Mesenchymal stem cell (in vitro differentiated cells and primary cell): Measurements from ENCODE around the gene MICALL1.

ENCODE experiments used
- DNase-seq: peaks from one replicate; pipeline ENCODE4 v3.0.0-alpha.2; 2013
- H2AFZ ChIP-seq: one replicate; pipeline ENCODE4 v1.6.1; 2013; ENCODE audit warnings: low read depth, mild to moderate bottlenecking, control low read depth, inconsistent platforms, low read length, moderate library complexity
- H2AK5ac ChIP-seq: 2 replicates; pipeline ENCODE4 v1.6.1; 2013; ENCODE audit warnings: low read length, moderate library complexity, mild to moderate bottlenecking, inconsistent platforms; ENCODE audit not compliant: severe bottlenecking
- H2BK120ac ChIP-seq: one replicate; pipeline ENCODE4 v1.6.1; 2013; ENCODE audit warnings: low read depth, mild to moderate bottlenecking, inconsistent platforms, low read length, moderate library complexity
- H2BK12ac ChIP-seq, 2 experiments: one replicate each; pipeline ENCODE4 v1.6.1; 2013; ENCODE audit warnings: inconsistent platforms in 2 of 2, low read length in 2 of 2, mild to moderate bottlenecking in 2 of 2, moderate library complexity in 2 of 2, control low read depth in 1 of 2
- H2BK15ac ChIP-seq: one replicate; pipeline ENCODE4 v1.6.1; 2013; ENCODE audit warnings: mild to moderate bottlenecking, low read depth, inconsistent platforms; ENCODE audit not compliant: poor library complexity, severe bottlenecking
- H2BK5ac ChIP-seq: 2 replicates; pipeline ENCODE4 v1.6.1; 2013; ENCODE audit warnings: low read depth, mild to moderate bottlenecking, low read length, control low read depth, inconsistent platforms; ENCODE audit not compliant: poor library complexity, severe bottlenecking
- H3K14ac ChIP-seq, 2 experiments: one replicate each; pipeline ENCODE4 v1.6.1; 2013; ENCODE audit warnings: inconsistent platforms in 2 of 2, low read length in 2 of 2, control low read depth in 1 of 2, mild to moderate bottlenecking in 1 of 2, moderate library complexity in 1 of 2
- H3K18ac ChIP-seq, 2 experiments: one replicate each; pipeline ENCODE4 v1.6.1; 2013; ENCODE audit warnings: inconsistent platforms in 2 of 2, low read length in 2 of 2, control low read depth in 1 of 2, low read depth in 1 of 2, mild to moderate bottlenecking in 1 of 2
- H3K23ac ChIP-seq, 2 experiments: one replicate each; pipeline ENCODE4 v1.6.1; 2013; ENCODE audit warnings: inconsistent platforms in 2 of 2, low read length in 2 of 2, mild to moderate bottlenecking in 2 of 2, moderate library complexity in 2 of 2, control low read depth in 1 of 2
- H3K27ac ChIP-seq: 2 replicates; pipeline ENCODE4 v1.5.1; 2013; ENCODE audit warnings: mild to moderate bottlenecking, moderate library complexity, low read length, control low read depth, inconsistent platforms; ENCODE audit not compliant: poor library complexity, severe bottlenecking
- H3K27me3 ChIP-seq, 2 experiments: 2 replicates each; pipeline versions ENCODE4 v1.6.1 to v1.7.0; 2013; ENCODE audit warnings: low read length in 2 of 2, mild to moderate bottlenecking in 2 of 2, moderate library complexity in 2 of 2, control low read depth in 1 of 2, inconsistent platforms in 1 of 2; ENCODE audit not compliant: control insufficient read depth in 1 of 2, insufficient read depth in 1 of 2
- H3K36me3 ChIP-seq, 2 experiments: 2 replicates each; pipeline versions ENCODE4 v1.6.1 to v1.7.0; 2013; ENCODE audit warnings: low read length in 2 of 2, control low read depth in 1 of 2, inconsistent platforms in 1 of 2, low read depth in 1 of 2, mild to moderate bottlenecking in 1 of 2; ENCODE audit not compliant: insufficient read depth in 2 of 2, control insufficient read depth in 1 of 2
- H3K4ac ChIP-seq, 2 experiments: one replicate each; pipeline ENCODE4 v1.6.1; 2013; ENCODE audit warnings: inconsistent platforms in 2 of 2, low read length in 2 of 2, mild to moderate bottlenecking in 2 of 2, moderate library complexity in 2 of 2, control low read depth in 1 of 2, low read depth in 1 of 2
- H3K4me1 ChIP-seq: 2 replicates; pipeline ENCODE4 v1.6.1; 2013; ENCODE audit warnings: low read depth, low read length, control low read depth; ENCODE audit not compliant: control insufficient read depth, insufficient read depth
- H3K4me2 ChIP-seq: 2 replicates; pipeline ENCODE4 v1.6.1; 2013; ENCODE audit warnings: low read length, mild to moderate bottlenecking, inconsistent platforms; ENCODE audit not compliant: poor library complexity, severe bottlenecking
- H3K4me3 ChIP-seq, 2 experiments: 2 replicates each; pipeline versions ENCODE4 v1.5.1 to v1.7.0; 2013; ENCODE audit warnings: low read length in 2 of 2, mild to moderate bottlenecking in 2 of 2, control low read depth in 1 of 2, low read depth in 1 of 2; ENCODE audit not compliant: insufficient read depth in 1 of 2
- H3K79me1 ChIP-seq: replicated peaks from 2 replicates; pipeline ENCODE4 v1.6.1; 2013; ENCODE audit warnings: mild to moderate bottlenecking, control low read depth, low read length, inconsistent platforms; ENCODE audit not compliant: poor library complexity, severe bottlenecking
- H3K9ac ChIP-seq: 2 replicates; pipeline ENCODE4 v1.7.0; 2013; ENCODE audit warnings: mild to moderate bottlenecking, low read length, moderate library complexity
- H3K9me3 ChIP-seq: 2 replicates; pipeline ENCODE4 v1.7.0; 2013; ENCODE audit warnings: mild to moderate bottlenecking, low read length; ENCODE audit not compliant: control insufficient read depth
- H4K8ac ChIP-seq: one replicate; pipeline ENCODE4 v1.6.1; 2013; ENCODE audit warnings: inconsistent platforms, mild to moderate bottlenecking, low read length, moderate library complexity
- H4K91ac ChIP-seq: one replicate; pipeline ENCODE4 v1.6.1; 2013; ENCODE audit warnings: mild to moderate bottlenecking, low read length, inconsistent platforms
- WGBS: methylation state at CpG from one replicate; pipeline ENCODE4 v1.1.7; 2013; ENCODE audit warnings: mixed read lengths; 5-methylcytosine and 5-hydroxymethylcytosine counted together

Gene MICALL1

DNA sequence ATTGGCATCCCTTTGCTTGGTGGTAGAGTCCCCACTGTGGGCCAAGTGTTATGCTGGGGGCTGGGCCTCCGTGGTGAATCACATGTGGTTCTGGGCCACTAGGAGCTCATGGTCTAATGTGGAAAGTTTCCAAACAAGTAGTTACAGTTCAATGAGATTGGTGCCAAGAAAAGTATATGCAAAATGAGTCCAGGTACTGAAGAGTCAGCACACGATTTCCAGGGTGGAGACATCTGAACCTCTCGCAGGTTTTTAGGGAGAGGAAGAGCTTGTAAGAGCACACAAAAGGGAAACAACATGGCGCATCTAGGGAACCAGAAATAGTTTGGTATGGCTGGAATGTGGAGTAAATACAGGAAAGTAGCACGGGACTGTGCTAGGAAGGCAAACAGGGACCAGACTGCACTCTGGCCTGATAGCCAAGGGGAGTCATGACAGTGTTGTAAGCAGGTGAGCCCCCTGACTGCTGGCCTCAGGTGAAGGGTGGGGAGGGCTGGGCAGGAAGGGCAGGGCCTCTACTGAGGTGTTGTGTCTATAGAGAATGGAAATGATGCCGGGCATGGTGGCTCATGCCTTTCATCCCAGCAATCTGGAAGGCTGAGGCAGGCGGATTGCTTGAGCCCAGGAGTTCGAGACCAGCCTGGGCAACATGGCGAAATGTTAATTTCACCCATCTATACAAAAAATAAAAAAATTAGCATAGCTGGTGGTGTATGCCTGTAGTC, 60.0 kb downstream of the MICALL1 start:
- Histone ChIP-seq H3K79me1 (peaks cover 19% of the 10 kb centered on the region), H4K91ac (no peak overlapping the region), H3K9me3 (no peaks in the 10 kb centered on the region), H3K36me3 (peaks cover 53 to 72% of the 10 kb centered on the region in 2 experiments), H3K9ac (peak overlapping the region; percentile 27), H4K8ac (no peak overlapping the region), H3K18ac (peak overlapping the region in 1 of 2 experiments; percentile 18), H2AFZ (no peak overlapping the region), H3K4me3 (no peak overlapping the region), H2AK5ac (peak overlapping the region; percentile 87), H3K4me1 (peaks cover 13% of the 10 kb centered on the region), H3K4me2 (no peak overlapping the region), H2BK15ac (no peak overlapping the region), H3K27me3 (no peaks in the 10 kb centered on the region), H3K27ac (peak overlapping the region; percentile 67), H3K23ac (no peak overlapping the region), H2BK120ac (no peak overlapping the region), H2BK5ac (peak overlapping the region; percentile 51), H3K14ac (no peak overlapping the region), H3K4ac (no peak overlapping the region), H2BK12ac (peak overlapping the region in 1 of 2 experiments; percentile 47)
- WGBS = 78% methylated on average over 6 of the region's 9 CpGs
- DNase-seq = no peak

DNA sequence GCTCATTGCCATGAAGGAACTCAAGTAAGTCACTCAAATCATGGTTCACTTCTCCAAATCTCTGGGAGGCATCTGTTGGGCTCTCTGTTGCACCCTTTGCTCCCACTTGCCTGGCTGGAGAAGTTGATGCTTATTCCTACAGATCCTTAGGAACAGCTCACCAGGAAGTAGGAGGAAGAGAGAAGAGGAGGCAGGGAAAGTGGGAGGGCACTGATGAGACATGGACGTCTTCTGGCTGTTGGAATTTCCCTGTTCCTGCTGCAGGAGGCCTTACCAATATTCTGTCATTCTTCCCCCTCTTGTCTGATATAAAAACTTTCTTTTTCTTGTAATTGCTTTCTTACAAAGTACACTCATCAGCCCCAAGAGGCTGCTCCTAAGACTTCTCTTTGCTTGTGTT, 61.0 kb downstream of the MICALL1 start:
- Histone ChIP-seq H3K36me3 (peaks cover 45 to 62% of the 10 kb centered on the region in 2 experiments), H4K8ac (no peak overlapping the region), H2BK15ac (no peak overlapping the region), H3K27me3 (no peaks in the 10 kb centered on the region), H3K27ac (no peak overlapping the region), H2BK12ac (no peak overlapping the region), H3K4ac (no peak overlapping the region), H3K79me1 (peaks cover 15% of the 10 kb centered on the region), H3K4me1 (peaks cover 18% of the 10 kb centered on the region), H3K4me2 (no peak overlapping the region), H2AK5ac (no peak overlapping the region), H3K18ac (no peak overlapping the region), H3K14ac (no peak overlapping the region), H2BK120ac (no peak overlapping the region), H2AFZ (no peak overlapping the region), H3K9me3 (no peaks in the 10 kb centered on the region), H2BK5ac (no peak overlapping the region), H3K4me3 (no peak overlapping the region), H4K91ac (no peak overlapping the region), H3K9ac (peak overlapping the region; percentile 23), H3K23ac (no peak overlapping the region)
- 56% methylated on average over 1 of the region's 1 CpG for WGBS
- DNase-seq = no peak

DNA sequence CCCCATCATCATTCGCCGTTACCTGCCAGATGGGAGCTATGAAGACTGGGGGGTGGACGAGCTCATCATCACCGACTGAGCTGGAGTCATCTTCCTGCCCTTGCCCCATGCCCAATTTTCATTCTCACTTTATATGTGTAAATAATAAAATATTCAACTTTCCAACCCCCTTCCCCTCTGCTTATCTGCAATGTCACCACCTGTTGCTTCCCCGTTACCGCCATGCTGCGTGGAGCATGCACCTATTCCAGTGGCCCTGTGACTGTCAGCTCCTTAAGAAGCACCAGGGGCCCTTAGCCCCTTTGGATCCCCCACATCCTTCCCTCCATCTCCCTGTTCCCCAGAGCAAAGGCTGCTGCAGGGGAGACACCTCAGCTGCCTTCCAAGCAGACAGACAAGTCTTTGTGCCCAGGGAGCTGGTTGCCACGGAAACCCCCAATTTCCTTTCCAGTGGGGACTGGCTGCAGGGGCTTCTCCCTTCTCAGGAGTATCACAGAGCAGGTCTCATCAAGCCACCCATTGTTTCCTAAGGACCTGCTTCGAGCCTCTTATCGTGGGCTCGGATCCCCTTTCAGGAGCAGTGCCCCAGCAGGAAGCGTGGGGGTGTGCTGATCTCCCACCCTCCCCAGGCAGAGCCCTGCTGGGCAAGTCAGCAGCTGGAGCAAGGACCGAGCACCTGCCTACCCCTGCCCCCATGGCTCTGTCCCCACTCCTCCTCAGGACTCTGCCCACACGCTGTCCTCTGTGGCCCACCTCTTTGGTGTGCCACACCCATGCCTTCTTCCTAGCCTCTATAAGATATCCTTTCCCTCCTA, 61.7 kb downstream of the MICALL1 start:
- Histone ChIP-seq H2BK120ac (no peak overlapping the region), H3K4me2 (no peak overlapping the region), H3K9ac (no peak overlapping the region), H2AFZ (no peak overlapping the region), H3K18ac (no peak overlapping the region), H2BK15ac (no peak overlapping the region), H3K23ac (no peak overlapping the region), H3K14ac (no peak overlapping the region), H2BK12ac (no peak overlapping the region), H3K4me1 (peaks cover 18% of the 10 kb centered on the region), H2BK5ac (no peak overlapping the region), H3K27ac (no peak overlapping the region), H3K36me3 (peaks cover 48 to 60% of the 10 kb centered on the region in 2 experiments), H4K91ac (no peak overlapping the region), H3K79me1 (peaks cover 15% of the 10 kb centered on the region), H3K27me3 (no peaks in the 10 kb centered on the region), H3K4ac (no peak overlapping the region), H3K4me3 (no peak overlapping the region), H3K9me3 (no peaks in the 10 kb centered on the region), H4K8ac (no peak overlapping the region), H2AK5ac (no peak overlapping the region)
- no peak for DNase-seq
- 82% methylated on average over 13 of the region's 14 CpGs for WGBS
